CD4-positive, alpha-beta T cell treated with Interleukin-10 for 1 hour (primary cell): ENCODE results near the gene ALOX5AP.
A peak's percentile ranks its signal among the peaks of the same experiment; 100 is the strongest.

Source experiments
- DNase-seq: peaks from one replicate; pipeline ENCODE4 v3.0.0-alpha.2; 2020

ALOX5AP gene

DNA sequence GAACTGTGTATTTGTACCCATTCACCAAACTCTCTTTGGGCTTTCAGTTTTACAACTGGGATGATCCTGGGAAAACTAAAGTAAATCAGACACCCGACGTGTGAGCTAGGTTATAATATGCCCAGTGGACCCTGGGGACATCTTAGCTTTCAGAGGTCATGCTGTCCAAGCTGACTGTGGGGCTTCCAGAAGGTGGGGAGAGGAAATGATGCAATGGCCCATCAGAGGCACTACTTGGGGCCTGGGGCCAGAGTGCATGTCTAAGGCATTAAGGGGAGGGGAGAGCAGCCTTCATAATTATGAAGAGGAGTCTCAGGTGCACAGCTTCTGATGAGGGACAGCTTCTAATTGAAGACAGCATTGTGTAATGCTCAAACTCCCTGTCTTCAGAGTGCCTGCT, 30.9 kb downstream of the ALOX5AP start:
- no peak for DNase-seq

DNA sequence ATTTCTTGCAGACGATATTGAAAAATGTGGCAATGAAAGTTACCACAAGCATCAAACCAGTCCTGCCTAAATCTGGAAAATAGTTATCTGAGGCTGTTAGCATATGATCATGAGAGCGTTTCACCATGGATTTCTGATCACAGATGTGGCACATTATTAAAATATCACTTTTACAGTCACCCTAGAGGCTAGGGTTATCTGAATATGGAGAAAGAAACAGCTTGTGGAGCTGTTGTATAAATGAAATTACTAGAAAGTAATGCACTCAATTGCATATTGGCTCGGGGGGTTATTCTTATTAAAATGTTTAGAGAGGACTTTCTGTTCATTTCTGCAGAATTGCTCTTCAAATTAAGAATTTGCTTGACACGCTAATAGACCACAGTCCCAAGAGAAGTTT, 35.6 kb downstream of the ALOX5AP start:
- DNase-seq, result no peak

DNA sequence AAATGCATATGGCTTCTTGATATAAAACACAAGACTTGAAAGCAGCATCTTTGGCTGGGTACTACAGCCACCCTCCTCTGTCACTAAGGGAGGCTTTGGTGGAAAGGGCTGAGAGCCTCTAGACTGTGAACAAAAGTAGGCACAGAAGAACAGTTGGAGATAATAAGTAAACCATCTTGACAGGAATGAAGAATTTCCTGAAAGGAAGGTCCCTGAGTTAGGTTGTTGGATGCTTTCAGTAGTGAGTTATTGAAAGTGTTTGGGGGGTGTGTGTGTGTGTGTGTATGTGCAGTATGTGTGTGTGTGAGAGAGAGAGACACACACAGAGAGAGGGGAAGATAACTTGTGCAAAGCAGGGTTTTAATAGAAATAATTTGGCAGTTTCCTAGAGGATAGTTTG, 38.2 kb downstream of the ALOX5AP start:
- no peak for DNase-seq

DNA sequence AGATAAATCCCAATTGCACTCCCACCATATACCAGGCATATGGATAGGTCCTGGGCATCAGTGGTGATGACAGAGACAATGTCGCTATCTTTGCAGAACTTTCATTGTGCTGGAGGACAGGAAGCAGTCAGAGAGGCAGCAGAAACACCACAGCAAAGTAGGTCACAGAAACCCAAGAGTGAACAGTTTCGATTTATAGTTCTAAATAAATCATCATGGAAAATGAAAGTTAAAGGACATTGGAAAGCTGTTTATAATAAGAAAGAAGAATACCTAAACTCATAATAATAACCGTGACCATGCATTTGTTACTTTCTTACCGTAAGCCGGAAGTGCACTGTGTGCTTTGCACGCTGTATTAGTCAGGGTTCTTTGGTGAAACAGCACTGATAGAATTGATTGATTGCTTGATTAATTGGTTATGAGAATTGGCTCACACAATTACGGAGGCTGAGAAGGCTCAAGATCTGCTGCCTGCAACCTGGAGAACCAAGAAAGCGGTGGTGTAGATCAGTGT, 38.9 kb downstream of the ALOX5AP start:
- peak; percentile 55 for DNase-seq

DNA sequence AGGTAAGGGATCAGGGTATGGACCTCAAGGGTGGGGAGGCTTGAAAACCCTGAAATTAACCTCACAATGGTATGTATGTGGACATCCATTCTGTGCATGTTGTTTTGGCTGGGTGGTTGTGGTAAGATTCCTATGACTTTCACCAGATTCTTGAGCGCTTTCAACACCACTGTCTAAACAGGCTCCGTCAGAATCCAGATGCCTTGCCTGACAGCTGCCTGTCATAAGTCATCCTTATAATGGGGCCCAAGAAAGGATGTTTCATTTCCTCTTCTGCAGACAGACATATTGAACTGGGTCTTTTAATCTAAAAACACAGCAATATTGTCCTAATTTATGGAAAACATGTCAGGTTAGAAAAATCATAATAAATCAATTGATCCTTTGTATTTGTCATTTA, 41.3 kb downstream of the ALOX5AP start:
- no peak for DNase-seq

DNA sequence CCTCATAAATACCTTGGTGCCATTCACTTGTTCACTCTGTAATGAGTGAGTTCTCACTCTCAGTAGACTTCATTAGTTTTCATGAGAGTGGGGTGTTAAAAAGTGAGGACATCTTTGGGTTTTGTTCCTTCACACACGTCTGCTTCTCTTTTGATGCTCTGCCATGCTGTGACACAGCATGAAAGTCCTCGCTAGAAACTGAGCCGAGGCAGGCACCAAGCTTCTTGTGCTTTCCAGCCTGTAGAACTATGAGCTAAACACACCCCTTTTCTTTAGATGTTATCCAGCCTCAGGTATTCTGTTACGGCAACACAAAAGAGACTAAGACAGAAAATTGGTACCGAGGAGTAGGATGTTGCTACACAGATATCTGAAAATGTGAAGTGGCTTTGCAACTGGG, 43.7 kb downstream of the ALOX5AP start:
- DNase-seq, result no peak

DNA sequence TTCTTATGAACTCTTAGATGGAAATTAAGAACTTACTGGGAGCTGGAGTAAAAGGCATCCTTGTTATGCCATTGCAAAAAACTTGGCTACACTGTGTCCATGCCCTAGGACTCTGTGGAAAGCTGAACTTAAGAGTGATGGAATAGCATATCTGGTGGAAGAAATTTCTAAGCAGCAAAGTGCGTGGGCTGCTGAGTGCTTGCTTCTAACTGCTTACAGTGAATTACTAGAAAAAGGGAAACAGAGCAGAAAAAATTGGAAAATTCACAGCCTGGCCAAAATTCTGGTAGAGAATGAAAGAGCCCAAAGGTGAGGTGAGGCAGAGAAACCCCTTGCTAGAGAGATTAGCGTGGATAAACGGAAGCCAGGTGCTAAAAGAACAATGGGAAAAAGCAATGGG, 44.3 kb downstream of the ALOX5AP start:
- no peak for DNase-seq

DNA sequence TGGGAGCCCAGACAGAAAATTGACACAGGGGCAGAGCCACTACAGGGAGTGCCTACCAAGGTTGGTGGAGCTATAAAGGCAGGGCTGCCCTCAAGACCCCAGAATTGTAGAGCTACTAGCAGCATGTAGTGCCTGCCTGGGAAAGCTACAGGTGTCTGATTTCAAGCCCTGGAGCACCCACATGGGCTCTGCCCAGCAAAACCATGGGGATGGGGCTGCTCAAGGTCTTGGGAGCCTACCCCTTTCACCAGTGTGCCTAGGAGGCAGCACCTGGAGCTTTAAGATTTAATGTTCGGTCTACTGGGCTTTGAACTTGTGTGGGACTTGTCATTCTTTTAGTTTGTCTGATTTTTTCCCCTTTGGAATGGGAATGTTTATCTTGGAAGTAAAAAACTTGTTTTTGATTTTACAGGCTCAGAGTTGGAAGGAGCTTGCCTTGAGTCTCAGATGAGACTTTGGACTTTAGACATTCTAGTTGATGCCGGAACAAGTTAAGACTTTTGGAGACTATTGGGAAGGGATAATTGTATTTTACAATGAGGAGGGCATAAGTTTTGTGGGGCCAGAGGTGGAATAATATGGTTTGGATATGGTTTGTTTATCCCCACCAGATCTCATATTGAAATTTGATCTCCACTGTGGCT, 45.1 kb downstream of the ALOX5AP start:
- no peak for DNase-seq

DNA sequence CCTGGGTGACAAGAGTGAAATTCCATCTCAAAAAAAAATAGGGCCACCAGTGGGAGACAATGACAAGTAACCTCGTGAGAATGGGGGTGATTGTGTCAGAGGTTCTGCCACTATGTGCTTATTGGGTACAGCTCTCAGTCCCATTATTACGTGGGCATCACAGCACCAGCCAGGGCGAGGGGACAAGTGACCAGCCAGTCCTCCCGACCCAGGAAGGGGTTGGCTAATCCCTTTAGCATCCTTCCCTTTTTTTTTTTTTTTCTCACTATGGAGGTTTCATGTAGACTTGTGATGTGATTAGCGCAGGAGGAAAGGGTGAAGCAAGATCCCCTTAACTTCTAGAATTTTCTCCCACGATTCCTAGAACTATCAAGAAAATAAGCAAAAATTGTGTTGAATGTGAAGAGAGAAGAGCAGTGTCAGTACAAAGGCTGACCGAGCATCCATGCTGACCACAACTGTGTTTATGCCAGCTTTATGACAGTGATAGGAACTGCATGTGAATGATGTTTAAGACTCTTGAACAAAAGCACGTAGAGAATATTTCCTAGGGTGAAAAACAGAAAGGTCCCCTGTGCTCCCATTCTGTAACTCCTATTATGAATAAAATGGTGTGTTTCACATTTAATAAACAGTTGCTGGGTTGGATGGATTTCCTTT, 50.0 kb downstream of the ALOX5AP start:
- no peak for DNase-seq

DNA sequence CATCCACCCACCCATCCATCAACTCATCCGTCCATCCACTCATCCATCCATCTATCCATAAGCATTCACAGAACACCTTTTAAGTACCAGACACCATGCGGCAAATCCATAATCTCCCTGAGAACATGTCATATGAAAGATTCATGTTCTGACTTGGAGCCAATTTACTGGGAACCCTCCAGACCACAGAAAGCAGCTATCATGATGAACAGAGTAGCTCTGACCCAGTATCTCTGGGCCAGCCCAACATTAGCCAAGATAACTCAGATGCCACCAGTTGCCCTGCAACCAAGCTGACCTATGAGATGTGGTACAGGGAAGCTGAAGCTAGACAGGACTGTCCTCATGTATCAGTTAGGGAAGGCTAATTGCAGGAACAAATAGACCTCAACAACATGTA, 51.3 kb downstream of the ALOX5AP start:
- no peak for DNase-seq

DNA sequence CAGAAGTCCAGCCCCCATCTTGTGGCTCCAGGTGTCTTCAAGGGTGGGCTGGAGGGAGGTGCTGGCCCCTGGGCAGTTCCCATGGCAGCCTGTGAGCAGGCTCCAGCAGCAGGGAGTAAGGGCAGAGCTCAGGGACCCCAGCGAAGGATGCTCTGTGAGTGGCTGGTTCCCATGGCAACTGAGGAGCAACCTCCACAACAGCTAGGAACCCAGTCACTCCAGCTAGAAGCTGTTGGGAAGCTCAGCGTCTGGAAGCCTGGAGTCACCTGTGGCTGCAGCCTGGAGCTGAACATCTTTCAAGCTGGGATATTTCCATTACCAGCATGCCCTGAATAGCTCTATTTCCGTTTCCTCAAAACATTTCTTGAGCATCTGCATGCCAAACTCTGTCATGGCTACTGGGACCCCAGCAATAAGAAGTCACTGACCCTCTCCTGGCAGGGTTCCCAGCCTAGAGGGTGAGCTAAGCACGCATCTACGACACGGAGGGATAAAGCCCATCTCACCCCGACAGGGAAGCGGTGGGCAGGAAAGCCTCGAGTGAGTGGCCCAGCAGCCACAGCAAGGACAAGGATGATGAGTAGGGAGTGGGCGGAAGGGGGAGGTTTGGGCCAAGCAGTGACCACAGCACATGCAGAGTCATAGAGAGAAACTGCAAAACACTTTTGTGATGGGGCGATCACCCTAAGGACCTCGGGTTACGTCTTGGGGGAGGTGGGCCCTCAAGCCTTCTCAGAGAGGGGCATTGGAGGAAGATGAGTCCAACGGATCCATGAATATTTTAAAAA, 52.6 kb downstream of the ALOX5AP start:
- no peak for DNase-seq

DNA sequence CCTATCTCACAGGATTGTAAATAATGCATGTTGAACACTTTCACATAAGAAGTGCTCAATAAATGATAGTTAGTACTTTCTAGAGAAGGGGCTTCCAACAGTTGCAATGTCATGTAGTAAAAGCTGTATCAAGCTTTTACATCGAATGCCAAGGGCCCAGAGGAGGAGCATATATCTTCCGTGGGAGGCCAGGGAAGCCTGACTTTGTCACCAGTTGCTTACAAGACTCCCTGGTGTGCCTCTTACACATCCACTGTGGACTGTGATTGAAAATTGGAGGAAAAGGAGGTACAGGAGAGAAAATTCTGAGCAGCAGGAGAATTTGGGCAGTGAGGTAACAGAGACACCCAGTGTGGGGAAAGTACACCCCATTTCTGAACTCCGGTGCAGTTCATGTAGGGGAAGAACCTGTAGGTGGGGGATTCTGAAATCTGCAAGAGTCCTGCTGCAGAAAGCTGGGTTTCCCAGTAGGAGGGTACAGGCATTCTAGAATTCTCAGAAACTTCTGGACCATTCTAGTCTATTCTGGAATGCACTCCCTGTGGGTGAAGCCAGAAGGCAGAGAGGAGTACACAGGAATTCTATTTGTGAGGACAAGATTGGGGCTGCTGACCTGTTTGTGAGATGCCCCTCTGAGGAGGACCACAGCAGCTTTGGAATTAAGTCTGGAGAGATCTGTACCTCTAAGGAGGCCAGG, 54.0 kb downstream of the ALOX5AP start:
- no peak for DNase-seq

DNA sequence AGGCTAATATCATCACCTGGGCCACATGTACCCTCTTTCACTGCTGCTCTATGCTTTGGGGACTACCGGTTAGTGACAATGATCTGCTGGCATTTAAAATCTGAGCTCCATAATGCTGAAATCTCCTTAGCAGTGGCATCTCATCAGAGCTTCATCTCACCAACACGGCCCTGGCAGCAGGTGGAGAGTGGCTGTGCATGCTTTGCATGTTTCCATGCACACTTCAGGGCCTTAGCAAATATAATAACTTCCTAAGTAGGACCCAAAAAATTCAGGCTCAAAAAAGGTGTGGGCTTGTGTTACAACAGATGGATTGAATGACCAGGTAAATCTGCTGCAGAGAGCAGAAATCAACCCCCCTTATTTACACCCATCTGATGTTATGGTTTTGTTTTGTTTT, 55.2 kb downstream of the ALOX5AP start:
- no peak for DNase-seq

DNA sequence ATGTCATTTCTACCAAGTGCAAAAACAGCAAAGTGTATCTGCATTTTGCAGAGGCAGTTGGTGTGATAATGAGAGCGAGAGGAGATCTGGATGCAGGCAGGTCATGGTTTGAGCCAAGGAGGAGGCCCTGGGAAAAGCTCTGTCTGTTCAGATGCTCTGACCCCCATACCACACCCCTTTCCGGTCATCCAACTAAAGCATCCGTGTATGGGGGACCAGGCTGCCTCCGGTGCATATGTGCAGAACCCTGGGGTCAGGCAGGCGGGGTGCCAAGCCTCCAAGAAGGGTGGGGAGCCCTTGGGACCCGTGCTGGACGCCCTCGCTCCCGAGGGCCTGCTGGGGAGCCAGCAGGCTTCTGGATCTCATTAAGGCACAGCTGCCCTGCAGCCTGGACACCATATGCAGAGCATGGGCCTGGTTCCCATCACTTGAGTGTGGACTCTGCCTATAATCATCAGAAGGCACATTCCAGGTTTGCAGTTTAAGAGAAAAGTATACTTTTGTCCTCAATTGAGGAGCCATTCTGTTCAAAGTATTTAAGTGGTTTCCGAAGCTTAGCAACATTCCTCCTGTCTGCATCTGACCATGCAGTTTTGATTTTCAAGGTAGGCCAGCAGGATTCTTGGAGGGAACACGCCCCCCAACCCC, 56.1 kb downstream of the ALOX5AP start:
- DNase-seq, result no peak

DNA sequence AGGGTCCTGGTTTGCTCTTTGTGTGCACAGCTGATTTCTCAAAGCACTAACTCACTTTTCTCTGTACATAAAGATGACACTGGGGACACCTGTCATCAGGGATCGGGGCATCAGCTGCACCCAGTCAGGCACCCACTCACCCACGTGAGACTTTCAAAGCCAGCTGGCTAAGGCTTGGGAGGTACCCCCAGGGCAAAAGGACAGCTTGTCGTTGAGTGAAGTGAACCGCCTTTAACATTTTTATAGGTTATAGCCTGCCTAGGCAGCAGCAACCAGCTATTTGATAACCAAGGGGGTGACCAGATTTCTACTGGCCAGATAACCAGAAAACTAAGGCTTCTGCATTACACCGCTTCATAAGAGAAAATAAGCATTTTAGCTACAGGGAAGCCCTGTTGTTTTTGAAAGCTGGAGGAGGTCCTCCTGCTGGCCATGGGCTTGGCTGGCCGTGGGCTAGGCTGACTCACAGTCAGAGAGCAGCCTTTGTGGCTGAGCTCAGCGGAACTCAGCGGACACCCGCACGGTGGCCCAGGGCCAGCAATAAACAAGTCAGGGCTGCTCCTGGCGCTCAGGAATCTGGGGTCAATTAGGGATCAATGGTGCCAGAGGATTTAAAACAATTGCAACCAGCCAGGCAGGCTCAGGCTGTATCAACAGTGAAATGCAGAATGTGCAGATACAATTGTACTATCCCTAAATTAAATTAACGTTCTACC, 57.1 kb downstream of the ALOX5AP start:
- no peak for DNase-seq

DNA sequence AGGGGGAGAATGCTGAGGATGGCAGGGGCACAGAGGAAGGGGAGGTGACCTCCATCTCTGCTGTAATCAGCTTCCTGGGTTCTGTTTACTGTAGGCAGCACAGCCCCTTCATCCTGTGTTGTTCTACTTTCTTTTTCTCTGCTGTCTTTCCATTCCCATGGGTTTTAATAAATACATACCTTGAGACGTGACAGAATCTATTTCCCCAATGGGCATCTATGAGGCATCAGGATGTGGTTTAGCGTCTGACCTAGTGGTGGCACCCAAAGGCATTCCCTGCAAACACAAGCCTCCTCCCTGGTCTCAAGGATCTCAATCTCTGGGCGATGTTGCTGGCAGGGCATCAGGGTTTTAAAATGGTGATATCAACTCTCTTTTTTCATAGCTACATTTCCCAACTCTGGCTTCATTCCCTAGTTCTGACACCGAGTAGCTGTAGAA, 60.8 kb downstream of the ALOX5AP start:
- peak; percentile 19 for DNase-seq

DNA sequence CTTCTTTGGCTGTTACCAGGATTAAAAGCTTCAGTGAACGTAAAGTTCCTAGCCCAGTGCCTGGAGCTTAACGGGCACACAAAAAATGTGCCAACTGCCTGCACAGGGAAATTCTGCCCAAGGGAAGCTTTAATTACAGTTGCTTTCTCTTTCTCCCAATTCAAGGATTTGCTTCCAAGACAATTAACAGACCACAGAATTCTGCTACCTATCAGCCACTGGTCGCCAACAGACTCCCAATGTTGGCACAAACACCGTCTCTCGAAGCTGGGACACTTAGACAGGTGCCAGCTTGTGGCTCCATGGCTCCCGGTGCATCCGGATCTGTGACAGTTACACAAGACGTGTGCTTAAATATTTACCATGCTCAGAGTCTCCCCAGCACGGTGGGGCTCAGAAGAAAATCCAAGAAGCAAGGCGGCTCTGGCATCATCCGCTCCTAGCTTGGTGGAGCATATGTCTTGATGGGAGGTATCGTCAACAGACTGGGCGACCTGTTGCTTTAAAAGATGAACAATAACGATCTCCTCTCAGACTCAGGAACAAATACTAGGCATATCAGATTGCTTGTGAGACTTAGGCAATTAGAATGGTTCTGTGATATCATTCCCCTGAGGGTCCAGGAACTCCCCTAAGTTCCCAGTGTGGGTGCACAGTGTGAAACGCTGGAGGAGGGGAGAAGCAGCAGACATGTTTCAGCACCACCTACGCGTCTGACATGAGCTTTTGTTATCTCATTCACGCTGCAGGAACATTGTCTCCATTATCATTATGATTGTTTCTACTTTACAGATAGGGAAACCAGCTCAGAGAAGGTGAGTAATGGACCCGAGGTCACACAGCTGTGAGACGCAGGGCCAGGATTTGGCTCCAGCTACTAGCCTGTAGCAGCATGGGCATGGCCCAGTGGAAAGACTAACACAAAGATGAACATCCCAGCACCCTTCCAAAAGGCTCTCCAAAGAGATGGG, 61.6 kb downstream of the ALOX5AP start:
- no peak for DNase-seq

DNA sequence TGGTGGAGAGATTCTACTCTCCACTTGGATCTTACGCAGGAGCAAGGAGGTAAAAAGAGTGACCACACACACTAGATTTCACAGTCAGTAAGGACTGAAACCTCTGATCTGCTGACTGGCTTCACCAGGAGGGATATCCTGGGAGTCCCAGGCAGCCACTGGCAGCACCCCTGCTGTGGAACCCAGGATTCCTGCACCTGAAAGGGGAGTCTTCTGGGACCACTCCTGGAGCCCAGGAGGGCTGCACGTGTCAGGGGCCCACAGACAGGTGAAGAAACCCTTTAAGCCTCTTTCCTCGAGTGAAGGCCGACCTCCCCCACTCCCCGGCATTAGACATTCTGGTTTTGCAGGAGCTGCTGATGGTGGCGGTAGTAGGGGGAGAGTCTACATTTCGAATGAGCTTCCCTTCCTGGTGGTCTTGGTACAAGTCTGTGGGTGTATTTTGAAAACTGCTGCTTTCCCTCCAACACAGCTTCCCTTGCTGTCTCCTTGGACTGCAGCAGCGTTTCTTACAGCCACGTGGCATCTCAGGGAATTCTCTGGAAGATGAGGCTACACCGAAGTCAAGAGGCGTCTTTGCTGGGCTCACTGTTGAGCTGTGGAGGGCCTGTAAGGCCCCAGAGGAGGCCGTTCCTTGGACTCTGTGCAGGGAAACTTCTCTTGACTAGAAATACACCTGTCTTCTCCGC, 62.6 kb downstream of the ALOX5AP start:
- DNase-seq, result no peak

DNA sequence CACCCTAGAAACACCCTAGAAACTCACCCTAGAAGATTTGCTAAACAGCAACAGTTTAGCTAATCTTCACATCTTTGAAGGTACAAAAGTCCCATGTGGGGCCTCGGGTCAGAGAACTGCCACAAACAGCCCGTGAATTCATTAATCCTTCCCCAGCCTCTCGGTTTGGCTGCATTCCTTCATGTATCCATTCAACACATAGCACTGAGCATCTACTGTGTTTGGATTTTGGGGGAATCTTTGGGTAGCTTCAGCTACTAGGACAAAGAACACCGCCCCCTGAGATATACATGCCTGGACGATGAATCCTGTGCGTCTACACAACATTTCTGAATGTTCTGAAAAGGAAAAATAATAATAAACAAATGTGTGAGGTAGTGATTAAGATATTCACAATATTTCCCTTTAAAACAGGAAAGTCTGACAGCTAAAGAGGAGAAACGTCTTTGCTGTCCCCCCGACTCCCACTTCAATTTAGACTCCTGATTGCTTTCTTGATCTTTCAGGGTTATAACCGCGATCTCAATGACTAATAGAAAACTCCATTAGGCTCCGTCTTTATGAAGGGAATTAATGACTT, 63.5 kb downstream of the ALOX5AP start:
- no peak for DNase-seq

DNA sequence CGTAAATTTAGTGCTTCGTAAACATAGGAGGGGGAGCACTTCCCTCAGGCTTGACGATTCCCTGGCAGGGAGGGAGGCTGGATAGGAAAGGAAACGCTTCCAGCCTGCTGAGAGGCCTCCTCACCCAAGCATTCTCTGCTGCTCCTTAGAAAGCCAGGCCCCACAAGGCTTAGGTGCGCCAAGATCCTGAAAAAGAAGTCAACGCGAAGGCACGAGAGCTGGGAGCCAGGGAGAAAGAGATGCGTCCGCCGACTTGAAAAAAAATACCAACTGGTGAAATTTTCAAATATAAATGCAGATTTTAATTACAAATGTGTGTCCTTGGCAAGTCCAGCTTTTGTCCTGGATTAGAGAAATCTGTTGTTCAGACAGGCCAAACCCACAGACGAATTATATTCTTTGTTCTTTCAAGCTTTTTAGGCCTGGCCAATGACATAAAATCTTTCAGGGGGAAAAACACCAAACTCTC, 64.0 kb downstream of the ALOX5AP start:
- no peak for DNase-seq
